ENCODE results near the gene PIEZO1.

DNA sequence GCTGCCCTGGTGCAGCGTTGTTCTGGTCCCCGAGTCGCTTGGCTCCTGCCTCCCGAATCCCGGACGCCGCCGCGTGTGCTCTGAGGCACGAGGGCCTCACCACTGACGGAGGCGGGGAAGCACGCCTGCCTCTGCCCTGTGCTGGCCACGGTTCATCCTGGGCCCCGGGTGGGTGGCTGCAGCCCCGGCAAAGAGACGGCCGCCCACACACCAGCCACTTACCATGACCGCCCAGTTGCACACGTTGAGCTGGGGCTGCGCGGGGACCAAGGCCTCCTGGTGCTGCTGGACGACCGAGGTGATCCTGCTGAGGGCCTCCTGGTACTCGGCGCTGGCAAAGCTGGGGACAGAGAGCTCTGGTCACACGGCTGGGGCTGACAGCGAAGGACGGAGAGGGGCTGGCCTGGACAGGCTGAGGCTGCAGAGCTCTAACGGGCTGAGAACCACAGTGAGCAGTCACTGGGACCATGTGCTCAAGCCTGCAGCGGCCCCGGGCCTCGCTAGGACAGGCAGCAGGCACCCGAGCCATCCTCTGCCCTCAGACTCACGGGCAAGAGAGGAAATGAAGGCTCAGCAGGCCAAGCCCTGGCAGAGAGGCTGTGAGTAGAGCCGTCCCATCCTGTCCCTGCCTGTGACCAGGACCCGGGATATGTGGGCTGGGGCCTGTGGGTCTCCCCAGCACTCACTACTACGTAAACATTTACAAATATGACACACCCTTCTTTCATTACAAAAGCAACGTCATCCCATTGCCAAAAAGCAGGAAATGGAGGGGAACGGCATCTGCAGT, 33.0 kb upstream of the PIEZO1 start:
- TF ChIP-seq POLR2AphosphoS5 (IDR thresholded peaks at IDR 0.05; ENCODE audit: borderline replicate concordance, low read depth, low read length), result no peak
- no peak for TF ChIP-seq EZH2 (IDR thresholded peaks at IDR 0.05)

Measured in SK-N-MC (cell line).